Prostate gland (tissue), 2 donors: ENCODE results near the gene SLC29A4.
"Not testable (repeated sequence)": the region's sequence is repeated elsewhere in the genome, so short reads cannot be mapped to it uniquely, and the experiment has no call there.

Experiments used
- CTCF ChIP-seq, 4 experiments: fragments of 200-600 bp in 2 of 4; fragments of 450-650 bp in 2 of 4; sonication (generic) in 2 of 4; IDR thresholded peaks; 1 replicate in 3 of 4; 2 replicates in 1 of 4; pipeline ENCODE4 v1.5.1; 2016 to 2019; ENCODE audit warnings: antibody characterized with exemption in 4 of 4, mild to moderate bottlenecking in 2 of 4, moderate library complexity in 2 of 4
- POLR2A ChIP-seq: fragments of 450-650 bp; IDR thresholded peaks from one replicate; pipeline ENCODE4 v1.6.1; 2016; ENCODE audit warnings: antibody characterized with exemption, mild to moderate bottlenecking

DNA sequence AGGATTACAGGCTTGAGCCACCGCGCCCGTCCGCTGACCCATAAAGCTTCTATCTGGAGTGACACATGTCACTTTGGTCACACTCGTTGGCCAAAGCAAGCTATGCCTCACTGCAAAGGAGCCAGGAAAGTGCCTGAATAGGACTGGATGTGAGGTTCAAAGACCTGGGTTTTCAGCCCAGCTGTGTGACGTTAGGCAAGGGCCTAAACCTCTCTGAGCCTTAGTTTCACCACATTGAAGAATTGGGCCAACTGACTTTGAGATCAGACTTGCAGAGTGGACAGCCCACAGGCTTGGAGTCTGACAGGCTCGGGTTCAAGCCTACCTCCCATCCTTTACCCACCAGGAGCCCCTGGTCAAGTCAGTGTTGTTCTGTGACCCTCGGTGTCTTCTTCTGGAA, 5.8 kb downstream of the SLC29A4 start:
- TF ChIP-seq CTCF (IDR thresholded peaks at IDR 0.05); POLR2A: not testable (repeated sequence)
